A549 treated with AZD9567 at 1 μM for 4 hours (cell line): ENCODE results near the gene BEX2. TPM values are rescaled to one million over a fixed set of nuclear protein-coding genes. Genes with fewer than 3 reads are reported as not detected.

Source experiments
- total RNA-seq: library from RNA; stranded (reverse); fragments of 200-300 nt; extraction: Qiagen RNA extraction; gene quantifications from 5 replicates; pipeline ENCODE4 v1.2.3, GENCODE V29; 2022; ENCODE audit not compliant: insufficient read depth

BEX2 gene
- 9.1 to 11.5 TPM (median 10.3 TPM) in 5 replicates for total RNA-seq

GRCh38 chrX:103310555-103311398 lies at the start of gene BEX2:
TSS of gene BEX2 (minus strand) at chrX:103310990. CDS start at chrX:103309976, 1,014 bp downstream.

GRCh38 chrX:103356130-103356798 lies 45.5 kb upstream of the BEX2 start, which contains the start of gene TCEAL9:
TSS of gene TCEAL9 (plus strand) at chrX:103356506. CDS start at chrX:103357685, 1,179 bp downstream.

GRCh38 chrX:103329991-103330390 lies 19.2 kb upstream of the BEX2 start, which contains the start of gene TCEAL7:
TSS of gene TCEAL7 (plus strand) at chrX:103330239. CDS start at chrX:103331404, 1,165 bp downstream.

DNA sequence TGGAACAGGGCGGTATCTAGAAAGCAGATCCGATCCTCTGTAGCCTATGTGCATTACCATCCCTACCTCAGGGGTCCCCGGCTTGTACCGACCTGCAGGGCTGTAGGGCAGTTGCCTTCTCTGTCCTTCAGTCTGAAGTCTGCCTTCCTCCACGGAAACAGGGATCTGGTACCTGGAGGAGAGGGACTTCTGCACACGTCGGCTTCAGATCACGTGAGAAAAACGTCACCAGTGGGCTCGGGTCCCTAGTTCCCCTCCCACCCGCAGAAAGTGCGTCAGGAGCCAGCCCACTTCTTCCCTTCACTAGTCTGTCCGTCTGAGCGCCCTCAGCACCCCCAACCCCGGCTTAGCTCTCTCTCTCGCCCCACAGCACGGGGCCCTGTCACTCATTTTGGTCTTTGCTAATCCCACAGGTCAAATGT lies 34.2 kb downstream of the BEX2 start, which contains the start of gene TCEAL5:
Gene TCEAL5, minus strand, starts transcription at position 170 of the 422 bp plus-strand sequence. CDS start 2,187 bp downstream, outside the sequence.

Other genes starting within 250 kb of the BEX2 start
- gene BEX1, start 246.8 kb downstream of the BEX2 start, total RNA-seq, result not detected in 5 replicates
- gene NXF3, start 217.8 kb downstream of the BEX2 start, total RNA-seq, result 0.06 to 0.19 TPM in 2 of 5 replicates, not detected in the others
- gene BEX4, start 95.9 kb downstream of the BEX2 start, total RNA-seq, result 2.0 to 2.3 TPM (median 2.0 TPM) in 4 of 5 replicates, not detected in the other
- gene TCEAL8, start 55.8 kb downstream of the BEX2 start, total RNA-seq, result 21.4 to 47.2 TPM (median 27.2 TPM) in 5 replicates
- gene TCEAL5, start 34.2 kb downstream of the BEX2 start, total RNA-seq, result not detected in 5 replicates
- gene TCEAL7, start 19.2 kb upstream of the BEX2 start, total RNA-seq, result not detected in 5 replicates
- 77.9 to 113 TPM (median 88.7 TPM) in 5 replicates for gene TCEAL9, start 45.5 kb upstream of the BEX2 start, total RNA-seq
- 203 to 248 TPM (median 235 TPM) in 5 replicates for gene BEX3, start 65.5 kb upstream of the BEX2 start, total RNA-seq
- gene RAB40A, start 208.5 kb upstream of the BEX2 start, total RNA-seq, result 0.06 TPM in 1 of 5 replicates, not detected in the others